HG02588 (cell line): Measurements from ENCODE around the gene ASB6.
"Not testable (repeated sequence)": the region's sequence is repeated elsewhere in the genome, so short reads cannot be mapped to it uniquely, and the experiment has no call there.

Experiments
- ATAC-seq: cut with Tn5 transposase; IDR thresholded peaks from one replicate; pipeline ENCODE4 v1.9.1; 2021; ENCODE audit warnings: mild to moderate bottlenecking, moderate library complexity; ENCODE audit not compliant: unreplicated experiment

The ASB6 gene

DNA sequence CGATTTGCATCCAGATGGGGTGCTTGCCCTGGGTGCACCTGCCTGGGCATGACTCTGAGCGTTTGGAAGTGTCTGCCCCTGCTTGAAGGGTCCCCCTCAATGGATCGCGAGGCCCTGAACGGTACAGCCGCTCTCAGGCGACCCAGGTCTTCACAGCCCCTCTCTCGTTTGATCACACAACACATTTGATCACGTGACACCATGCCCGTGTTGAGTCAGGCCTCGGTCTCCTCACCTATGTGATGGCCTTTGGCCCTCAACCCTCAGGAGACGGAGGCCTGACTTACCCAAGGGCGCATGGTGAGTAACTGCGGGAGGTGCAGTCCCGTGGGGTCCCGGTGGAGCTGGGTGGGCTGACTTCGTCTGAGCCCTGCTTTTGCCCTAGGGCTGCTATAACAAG is 3.0 kb upstream of the ASB6 start:
- ATAC-seq: no peak

DNA sequence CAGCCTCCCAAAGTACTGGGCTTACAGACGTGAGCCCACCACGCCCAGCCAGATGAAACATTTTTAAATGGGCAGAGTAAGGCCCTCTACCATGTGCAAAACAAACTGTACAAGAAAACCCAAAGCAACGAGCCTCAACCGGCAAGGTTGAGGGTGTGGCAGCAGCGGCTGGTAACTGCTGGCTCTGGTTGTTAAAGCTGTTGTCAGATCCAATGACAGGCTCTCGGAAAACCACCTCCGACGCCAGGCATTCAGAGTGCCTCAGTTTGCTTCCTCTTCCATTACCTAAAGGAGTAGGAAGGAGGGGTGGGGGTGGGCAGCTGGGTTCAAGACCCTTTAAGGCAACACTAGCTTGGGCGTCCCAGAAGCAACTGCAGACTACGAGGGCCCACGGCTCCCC is 2.4 kb upstream of the ASB6 start:
- ATAC-seq: no peak

DNA sequence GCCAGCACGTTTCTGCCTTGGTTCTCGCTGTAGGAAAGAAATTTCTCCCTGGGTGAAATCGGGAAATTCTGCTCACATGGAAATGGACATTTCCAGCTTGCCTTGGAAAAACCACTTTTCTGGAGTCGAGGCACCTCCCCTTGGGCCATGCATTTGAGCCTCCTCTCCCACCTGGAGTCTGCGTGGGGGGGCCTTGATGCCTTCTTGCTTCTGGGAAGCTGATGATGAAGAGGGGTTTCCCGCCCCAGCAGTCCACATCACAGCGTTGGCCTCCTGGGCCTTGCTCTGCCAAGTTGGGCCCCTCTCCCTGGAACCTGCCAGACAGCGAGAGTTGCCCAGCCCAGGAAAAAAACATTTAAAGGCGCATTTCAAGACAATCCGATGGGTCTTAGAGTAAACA is 1.8 kb upstream of the ASB6 start:
- no peak for ATAC-seq

DNA sequence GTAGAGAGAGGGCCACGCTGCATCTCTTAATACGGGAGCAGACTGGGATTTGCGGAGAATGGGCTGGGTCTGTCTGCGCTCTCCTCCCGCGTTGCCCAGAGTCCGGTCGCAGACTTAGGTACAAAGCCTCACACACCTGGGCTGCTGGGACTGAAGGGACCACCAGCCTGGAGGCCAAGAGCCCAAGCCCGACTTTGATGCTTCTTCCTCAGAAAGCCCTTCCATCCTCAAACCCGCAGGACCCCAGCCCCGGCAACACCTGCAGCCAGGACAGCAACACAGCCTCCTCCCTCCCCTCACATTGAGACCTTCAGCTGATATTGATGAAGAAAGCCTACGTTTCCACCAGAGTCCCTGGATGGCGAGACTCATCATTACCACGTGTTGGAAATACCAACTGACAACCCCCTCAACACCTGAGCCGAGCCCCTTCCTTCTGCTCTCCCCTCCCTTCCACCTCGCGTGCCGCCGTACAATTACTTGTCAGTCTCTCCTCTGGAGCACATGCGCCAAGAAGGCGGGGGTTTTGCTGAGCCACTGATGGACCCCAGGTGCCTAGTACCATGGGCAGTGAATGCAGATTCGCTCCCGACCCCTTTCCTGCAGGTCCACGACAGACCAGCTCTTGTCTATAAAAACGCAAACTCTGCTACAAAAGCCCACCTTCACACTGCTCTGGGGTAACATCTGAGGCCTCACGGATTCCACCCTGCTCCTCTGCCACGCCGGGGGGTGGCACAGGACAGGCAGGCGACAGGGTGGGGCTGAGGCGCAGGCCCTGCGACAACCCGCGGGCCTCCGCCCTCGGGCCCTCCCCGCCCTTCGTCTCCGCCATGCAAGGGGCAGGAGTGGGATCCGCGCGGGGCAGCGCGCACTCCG is 841 bp downstream of the ASB6 start:
- ATAC-seq: no peak

DNA sequence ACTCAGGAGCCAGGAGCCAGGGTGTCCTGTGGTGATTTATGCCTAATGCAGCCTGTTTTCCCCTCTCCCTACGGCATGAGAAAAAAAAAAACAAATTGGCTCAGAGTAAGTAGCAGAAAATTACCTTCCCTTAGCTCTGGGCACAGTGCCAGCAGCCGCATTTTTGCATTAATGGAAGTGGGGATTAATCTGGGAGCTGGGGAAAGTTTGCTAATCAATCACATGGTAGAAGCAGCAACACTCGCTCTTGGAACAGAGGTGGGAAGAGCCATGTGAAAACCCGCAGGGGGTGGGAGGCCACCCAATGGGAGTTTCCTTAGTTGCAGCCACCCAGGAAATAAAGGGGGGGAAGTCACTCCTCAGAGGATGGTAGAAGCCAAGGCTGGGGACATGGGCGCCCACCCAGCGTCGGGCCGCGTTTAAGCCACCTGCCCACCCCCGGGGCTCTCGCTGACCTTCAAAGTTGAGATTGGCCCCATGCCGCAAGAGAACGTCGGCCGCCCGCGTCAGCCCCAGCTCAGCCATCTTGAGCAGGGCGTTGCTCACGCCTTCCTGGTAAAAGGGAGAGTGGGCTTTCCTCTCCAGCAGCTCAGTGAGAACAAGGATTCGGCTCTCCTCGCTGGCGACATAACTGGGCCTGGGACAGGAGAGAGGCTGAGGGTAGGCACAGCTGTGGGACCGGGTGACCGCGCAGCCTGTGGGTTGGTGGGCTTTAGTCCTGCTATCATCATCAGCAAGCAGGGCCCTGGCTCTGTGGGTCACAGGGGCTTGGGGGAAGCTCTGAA is 1.7 kb downstream of the ASB6 start:
- no peak for ATAC-seq

DNA sequence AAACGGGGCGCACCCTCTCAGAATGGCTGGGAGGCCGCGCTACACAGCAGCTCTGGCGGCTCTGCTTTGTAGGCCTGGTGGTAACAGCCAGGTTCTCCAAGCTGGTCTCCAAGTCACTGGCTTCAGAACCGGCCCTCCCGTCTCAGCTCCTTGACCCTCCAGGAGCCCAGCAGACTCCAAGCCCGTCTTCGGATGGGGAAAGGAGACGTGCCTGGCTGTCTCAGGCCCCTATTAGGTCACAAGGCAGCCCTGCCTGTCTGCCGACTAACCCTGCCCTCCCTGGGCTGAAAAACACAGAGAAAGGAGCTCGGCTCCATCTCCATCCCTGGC is 2.2 kb downstream of the ASB6 start:
- no peak for ATAC-seq

DNA sequence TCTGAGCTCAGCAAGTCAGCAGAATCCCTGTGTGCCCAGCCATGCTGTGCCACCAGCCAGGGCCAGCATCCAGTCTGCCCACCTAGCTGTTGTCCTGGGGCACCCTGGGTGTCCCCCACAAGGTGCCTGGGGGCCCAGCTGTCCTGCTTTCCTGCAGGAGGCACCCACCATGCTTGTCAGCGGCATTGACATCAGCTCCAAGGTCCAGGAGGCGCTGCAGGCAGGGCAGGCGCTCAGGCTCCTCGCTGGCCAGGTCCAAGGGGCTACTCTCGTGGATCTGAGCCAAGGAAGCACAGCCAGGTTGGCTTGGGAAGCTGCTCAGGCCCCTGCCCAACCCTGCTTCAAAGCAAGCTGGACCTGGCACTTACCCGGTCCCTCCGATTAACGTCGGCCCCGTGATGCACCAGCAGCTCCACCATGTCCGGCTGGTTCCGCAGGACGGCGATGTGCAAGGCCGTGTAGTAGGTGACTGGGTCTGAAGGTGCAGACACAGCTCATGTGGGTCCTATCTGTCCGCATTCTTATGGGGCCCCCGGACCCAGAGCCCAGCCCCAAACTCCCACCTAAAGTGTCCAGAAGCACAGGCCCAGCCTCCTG is 2.8 kb downstream of the ASB6 start:
- ATAC-seq: no peak

DNA sequence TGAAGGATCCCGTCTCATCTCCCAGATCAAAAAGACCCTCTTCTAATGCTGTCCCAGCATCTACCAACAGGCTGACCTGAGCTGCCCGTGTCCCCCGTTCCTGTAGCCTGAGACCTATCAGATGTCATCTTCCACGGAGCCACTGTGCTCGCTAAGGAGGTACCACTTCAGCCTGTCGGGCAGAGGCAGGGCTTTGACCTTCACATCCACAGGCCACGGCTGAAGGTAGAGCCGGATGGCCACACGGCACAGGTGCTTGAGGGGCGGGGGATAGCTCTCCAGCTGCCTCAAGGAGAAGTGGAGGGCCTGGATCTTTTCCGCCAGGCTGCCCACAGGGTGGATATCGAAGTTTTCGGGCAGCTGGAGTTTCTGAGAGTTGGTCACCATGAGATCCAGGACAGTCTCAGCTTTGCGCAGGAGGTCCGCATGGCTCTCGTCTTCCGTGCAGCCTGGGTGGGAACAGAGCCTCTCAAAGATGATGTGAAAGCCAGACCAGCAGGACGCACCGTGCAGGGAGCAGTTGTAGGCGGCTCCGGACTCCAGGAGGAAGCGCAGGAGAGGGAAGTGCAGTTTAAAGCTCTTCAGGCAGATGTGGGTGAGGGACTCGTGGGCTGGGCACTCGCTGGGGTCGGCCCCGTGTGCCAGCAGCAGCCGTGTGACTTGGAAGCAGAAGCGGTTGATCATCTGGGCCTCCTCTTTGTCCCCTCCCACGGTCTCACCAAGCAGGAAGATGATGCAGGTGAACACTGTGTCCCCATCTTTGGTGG is 4.1 kb downstream of the ASB6 start:
- ATAC-seq: no peak

DNA sequence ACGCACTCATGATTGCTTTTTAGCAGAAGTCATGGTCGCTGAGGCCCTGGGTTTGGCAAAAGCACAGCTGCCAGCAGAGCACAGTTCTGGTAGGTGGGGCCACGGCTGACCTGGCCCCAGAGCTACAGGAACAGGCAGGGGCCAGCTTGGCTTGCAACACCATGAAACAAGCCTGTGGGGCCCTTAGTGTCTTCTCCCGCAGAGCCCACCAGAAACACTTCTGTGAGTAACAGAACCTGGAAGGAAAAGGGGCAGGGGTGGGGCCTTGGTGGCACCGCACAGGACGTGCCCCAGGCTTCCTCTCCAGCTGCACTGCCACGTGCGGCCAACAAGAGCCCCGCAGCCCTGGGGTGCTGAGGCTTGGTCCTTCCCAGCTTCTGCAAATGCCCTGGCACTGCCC is 4.8 kb downstream of the ASB6 start:
- ATAC-seq: no peak

DNA sequence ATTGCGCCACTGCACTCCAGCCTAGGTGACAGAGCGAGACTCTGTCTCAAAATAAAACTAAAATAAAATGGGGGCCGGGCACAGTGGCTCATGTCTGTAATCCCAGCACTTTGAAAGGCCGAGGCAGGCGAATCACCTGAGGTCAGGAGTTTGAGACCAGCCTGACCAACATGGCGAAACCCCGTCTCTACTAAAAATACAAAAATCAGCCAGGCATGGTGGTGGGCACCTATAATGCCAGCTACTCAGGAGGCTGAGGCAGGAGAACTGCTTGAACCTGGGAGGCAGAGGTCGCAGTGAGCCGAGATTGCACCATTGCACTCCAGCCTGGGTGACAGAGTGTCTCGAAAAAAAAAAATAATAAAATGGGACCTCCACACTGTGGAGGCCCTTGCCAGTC is 5.6 kb downstream of the ASB6 start:
- ATAC-seq: not testable (repeated sequence)

DNA sequence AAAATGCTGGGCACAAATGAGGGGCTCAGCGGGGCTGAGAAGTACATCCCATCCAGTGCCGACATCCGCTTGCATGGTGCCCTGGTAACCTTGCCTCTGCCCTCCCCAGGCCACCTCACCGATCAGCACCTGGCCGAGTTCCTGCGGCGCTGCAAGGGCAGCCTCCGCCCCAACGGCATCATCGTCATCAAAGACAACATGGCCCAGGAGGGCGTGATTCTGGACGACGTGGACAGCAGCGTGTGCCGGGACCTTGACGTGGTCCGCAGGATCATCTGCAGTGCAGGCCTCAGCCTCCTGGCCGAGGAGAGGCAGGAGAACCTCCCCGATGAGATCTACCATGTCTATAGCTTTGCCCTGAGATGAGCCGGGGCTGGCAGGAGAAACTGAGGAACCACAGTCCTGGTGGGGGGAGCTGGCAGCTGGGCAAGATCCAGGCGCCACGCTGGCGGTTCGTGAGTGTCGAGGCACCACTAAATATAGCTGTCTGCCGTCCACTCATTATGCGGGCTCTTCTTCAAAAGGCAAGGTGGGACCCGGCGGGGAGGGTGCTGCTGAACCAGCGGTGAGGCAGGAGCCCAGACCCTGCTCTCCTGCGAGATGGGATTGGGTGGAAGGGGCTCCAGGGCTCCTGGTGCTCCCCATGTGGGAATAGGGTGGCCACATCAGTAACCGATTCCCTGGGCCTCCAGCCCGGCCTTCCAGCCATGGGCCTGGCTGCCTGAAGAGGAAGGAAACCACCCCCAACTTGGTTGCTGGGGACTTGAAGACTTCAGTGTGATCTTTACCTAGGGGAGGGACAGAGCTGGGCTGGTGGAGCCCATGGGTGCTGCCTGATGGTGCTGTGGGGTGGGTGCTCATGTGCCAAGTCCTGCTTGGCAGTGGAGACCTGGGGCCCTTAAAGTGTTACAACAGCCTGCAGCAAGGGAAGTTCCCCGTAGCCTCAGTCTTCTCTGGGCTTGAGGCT is 6.6 kb downstream of the ASB6 start:
- ATAC-seq: no peak

DNA sequence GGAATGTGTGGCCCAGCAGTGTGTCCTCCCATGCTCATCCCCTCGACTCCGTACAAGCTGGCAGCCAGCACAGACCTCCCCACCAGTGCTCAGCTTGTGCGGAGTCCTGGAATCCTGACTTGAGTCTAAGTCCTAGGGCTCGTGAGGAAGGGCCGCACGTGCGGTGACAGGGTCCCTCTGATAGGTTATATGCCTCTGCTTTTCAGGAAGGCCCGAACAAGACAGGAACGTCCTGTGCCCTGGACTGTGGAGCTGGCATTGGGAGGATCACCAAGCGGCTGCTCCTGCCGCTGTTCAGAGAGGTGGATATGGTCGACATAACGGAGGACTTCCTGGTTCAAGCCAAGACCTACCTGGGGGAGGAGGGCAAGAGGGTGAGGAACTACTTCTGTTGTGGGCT is 8.1 kb downstream of the ASB6 start:
- ATAC-seq: no peak

DNA sequence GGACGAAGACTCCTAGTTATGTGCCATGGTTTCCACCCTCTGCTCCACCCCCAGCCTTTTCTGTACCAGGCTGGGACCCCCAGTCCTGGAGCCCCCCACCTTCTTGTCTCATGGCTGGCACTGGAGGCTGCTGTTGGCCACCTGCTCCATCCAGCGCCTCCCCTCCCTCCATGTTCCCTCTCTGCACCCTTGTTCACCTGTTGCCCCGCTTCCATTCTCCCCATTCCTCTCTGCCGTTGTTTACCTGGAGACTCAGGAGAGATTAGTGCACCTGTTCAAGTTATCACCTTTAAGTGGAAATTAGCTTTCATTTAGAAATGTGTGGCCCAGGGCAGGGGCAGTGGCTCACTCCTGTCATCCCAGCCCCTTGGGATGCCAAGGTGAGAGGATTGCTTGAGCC is 8.7 kb downstream of the ASB6 start:
- ATAC-seq: no peak

DNA sequence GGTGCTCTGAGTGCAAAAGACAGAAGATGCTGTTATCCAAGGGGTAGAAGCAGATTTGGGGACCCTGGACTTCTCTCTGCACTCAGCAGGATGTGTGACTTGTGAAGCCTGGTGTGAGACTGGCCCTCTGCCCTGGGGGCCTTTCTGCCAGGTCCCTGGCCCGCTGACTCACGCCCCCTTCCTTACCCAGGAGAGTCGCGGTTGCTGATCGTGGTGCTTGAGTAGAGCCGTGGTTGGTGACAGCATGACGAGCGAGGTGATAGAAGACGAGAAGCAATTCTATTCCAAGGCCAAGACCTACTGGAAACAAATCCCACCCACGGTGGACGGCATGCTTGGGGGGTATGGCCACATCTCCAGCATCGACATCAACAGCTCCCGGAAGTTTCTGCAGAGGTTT is 9.5 kb downstream of the ASB6 start:
- ATAC-seq: no peak

DNA sequence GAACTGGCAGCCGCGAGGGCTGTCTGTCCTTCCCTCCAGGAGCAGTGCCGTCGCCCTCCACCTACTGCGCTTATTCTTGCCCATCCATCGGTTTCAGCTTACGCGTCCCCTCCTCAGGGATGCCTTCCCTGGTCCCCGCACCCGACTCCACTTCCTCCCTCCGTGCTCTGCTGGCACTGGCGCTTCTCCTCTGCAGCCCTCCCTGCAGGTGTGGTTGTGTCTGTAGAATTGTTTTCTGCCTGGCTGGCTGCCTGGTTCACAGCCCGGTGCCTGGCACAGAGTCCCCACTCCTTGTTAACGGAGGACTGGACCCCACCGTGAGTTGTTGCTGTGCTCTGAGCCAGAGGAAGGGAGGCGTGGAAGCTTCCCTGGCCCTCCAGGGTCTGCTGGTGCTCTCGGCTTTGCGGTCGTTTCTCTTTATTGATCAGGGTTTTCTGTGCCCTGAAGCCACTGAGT is 10.2 kb downstream of the ASB6 start:
- ATAC-seq: no peak

DNA sequence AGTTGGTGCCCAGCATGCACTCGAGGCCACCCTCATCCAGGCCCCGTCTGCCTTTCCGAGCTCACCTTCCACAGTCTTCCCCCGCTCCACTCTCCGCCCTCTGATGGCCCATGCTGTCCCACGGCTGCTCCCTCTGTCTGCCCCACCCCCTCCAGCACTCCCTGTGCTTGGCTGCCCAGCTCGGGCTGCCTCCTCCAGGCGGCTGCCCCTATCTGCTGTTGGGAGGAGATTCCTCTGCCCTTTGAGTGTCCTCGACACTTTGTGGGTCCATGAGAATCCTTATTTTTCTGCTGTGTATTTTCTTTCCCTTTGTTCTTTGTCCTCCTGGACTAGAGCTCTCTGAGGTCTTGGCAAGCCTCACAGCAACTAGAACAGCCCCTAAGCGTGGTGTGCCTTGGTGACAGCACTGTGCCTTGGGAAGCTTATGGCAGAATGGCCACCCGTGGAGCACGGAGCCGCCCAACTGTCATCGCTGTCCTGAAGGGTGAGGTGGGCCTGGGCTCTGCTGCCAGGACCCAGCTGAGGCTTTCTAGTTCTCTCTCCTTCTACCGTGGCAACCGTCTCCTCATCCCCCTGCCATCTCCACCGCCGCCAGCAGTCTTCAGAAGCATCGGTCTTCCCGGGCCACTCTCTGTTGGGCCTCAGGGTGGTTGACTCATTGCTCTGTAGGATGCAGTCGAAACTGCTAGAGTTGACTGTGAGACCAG is 10.8 kb downstream of the ASB6 start:
- no peak for ATAC-seq

DNA sequence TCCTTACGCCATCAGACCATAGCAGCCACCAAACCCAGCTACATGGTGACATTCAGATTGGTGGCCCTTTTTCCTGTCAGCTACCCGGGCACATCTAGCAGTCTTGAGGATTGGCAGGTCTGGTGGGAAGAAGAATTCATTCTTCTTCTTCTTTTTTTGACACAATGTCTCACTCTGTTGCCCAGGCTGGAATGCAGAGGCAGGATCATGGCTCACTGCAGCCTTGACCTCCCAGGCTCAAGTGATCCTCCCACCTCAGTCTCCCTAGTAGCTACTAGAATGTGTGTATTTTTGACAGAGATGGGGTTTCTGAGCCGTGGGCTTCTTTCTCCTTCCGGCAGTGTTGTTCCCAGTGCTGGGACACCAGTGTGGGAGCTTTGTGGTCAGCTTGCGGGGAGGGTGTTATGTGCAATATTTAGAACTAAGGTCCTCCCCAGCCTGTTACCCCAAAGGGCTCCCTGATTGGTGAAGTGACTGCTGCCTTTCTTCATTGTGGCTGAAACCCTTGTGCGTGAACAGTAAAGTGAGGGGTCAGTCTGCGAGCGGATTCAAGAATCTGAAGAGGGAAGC is 12.6 kb downstream of the ASB6 start:
- ATAC-seq: no peak

DNA sequence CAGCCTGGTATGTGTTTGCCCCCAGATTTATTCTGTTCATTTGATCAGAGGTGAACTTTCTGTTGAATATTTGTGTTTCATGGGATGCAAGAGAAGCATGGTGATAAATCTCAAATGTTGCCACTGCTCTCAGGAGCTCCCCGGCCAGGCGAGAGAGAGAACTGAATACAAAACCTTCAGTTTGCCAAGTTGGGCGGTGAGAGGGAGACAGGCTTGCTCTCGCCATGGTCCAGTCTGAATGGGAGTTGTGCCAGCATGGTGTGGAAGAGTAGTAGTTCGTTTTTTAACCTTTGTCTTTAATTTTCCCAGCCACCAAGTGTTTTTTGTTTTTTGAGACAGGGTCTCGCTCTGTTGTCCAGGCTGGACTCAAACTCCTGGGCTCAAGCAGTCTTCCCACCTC is 13.2 kb downstream of the ASB6 start:
- no peak for ATAC-seq
